Keratinocyte (primary cell): ENCODE measurements around the gene MYL6. TPM values are rescaled to one million over a fixed set of nuclear protein-coding genes. Genes with fewer than 3 reads are reported as not detected.

Experiments
- DNase-seq: peaks from one replicate; pipeline ENCODE4 v3.0.0-alpha.2; 2011; ENCODE audit warnings: low read depth, missing footprints, low spot score
- FAIRE-seq: peaks from 2 replicates; lab custom pipeline; 2011; peaks lifted over from hg19 to GRCh38; lab: Jason Lieb, UNC
- H2AFZ ChIP-seq: 2 replicates; pipeline ENCODE4 v1.6.0; 2012; ENCODE audit warnings: low read length, control low read depth, inconsistent platforms; ENCODE audit not compliant: control insufficient read depth
- H3K27ac ChIP-seq: 2 replicates; pipeline ENCODE4 v1.5.1; 2011; ENCODE audit warnings: low read length; ENCODE audit not compliant: control insufficient read depth, insufficient read depth
- H3K27me3 ChIP-seq: 3 replicates; pipeline ENCODE4 v1.6.0; 2011; ENCODE audit warnings: low read length; ENCODE audit not compliant: control insufficient read depth, insufficient read depth; ENCODE audit errors: extremely low read depth
- H3K36me3 ChIP-seq, 2 experiments: 2 replicates in 1 of 2; 3 replicates in 1 of 2; pipeline ENCODE4 v1.5.1; 2011; ENCODE audit warnings: low read length in 2 of 2, mild to moderate bottlenecking in 1 of 2; ENCODE audit not compliant: control insufficient read depth in 2 of 2, insufficient read depth in 2 of 2; ENCODE audit errors: extremely low read depth in 1 of 2
- H3K4me1 ChIP-seq: 3 replicates; pipeline ENCODE4 v1.5.1; 2011; ENCODE audit warnings: low read length; ENCODE audit not compliant: control insufficient read depth, insufficient read depth; ENCODE audit errors: extremely low read depth
- H3K4me2 ChIP-seq: 3 replicates; pipeline ENCODE4 v1.6.0; 2011; ENCODE audit warnings: low read depth, low read length; ENCODE audit not compliant: control insufficient read depth, insufficient read depth; ENCODE audit errors: extremely low read depth
- H3K4me3 ChIP-seq, 3 experiments: fragments of 200-600 bp in 1 of 3; sonication (generic) in 1 of 3; 2 replicates in 2 of 3; 3 replicates in 1 of 3; pipeline ENCODE4 v1.5.1; 2011 to 2016; ENCODE audit warnings: low read length in 3 of 3, mild to moderate bottlenecking in 3 of 3, control low read depth in 2 of 3, inconsistent platforms in 1 of 3, low read depth in 1 of 3, mixed read lengths in 1 of 3, mixed run types in 1 of 3, moderate library complexity in 1 of 3; ENCODE audit not compliant: control insufficient read depth in 2 of 3, insufficient read depth in 2 of 3; ENCODE audit errors: extremely low read depth in 1 of 3
- H3K79me2 ChIP-seq: 2 replicates; pipeline ENCODE4 v1.6.0; 2012; ENCODE audit warnings: low read length; ENCODE audit not compliant: control insufficient read depth, insufficient read depth
- H3K9ac ChIP-seq: 3 replicates; pipeline ENCODE4 v1.6.0; 2011; ENCODE audit warnings: low read length; ENCODE audit not compliant: control insufficient read depth, insufficient read depth; ENCODE audit errors: extremely low read depth
- H3K9me1 ChIP-seq: 3 replicates; pipeline ENCODE4 v1.6.0; 2011; ENCODE audit warnings: low read length; ENCODE audit not compliant: control insufficient read depth, insufficient read depth; ENCODE audit errors: extremely low read depth
- H3K9me3 ChIP-seq: 2 replicates; pipeline ENCODE4 v1.5.1; 2012; ENCODE audit warnings: low read depth, low read length; ENCODE audit not compliant: control insufficient read depth
- H4K20me1 ChIP-seq: 3 replicates; pipeline ENCODE4 v1.6.0; 2011; ENCODE audit warnings: low read length; ENCODE audit not compliant: control insufficient read depth, insufficient read depth; ENCODE audit errors: extremely low read depth
- CTCF ChIP-seq, 3 experiments: IDR thresholded peaks in 1 of 3; conservative IDR thresholded peaks in 1 of 3; optimal IDR thresholded peaks in 1 of 3; 2 replicates in 2 of 3; 3 replicates in 1 of 3; pipeline versions ENCODE3 to v1.5.1; 2011; ENCODE audit warnings: low read length in 3 of 3, mild to moderate bottlenecking in 3 of 3, moderate library complexity in 2 of 3, control low read depth in 1 of 3, inconsistent platforms in 1 of 3; ENCODE audit not compliant: insufficient read depth in 2 of 3; ENCODE audit errors: extremely low read depth in 1 of 3
- EZH2 ChIP-seq: IDR thresholded peaks from one replicate; pipeline ENCODE4 v1.6.1; 2012; ENCODE audit warnings: inconsistent platforms, mild to moderate bottlenecking, low read length, moderate library complexity
- dilution Hi-C: fragments of 300-500 bp; cut with MboI; formaldehyde crosslinking; loops from one replicate; pipeline ENCODE4 v1.7.0; 2020; ENCODE audit warnings: low sequenced_read_pairs; ENCODE audit not compliant: extremely low pct_ligation_motif_present
- polyA plus RNA-seq, 5 experiments: library from polyadenylated mRNA; depleted of rRNA in 3 of 5; stranded (reverse) in 3 of 5; stranded (forward) in 1 of 5; unstranded in 1 of 5; fragments of >200 nt; gene quantifications; 1 replicate in 1 of 5; 2 replicates in 3 of 5; 3 replicates in 1 of 5; pipeline versions ENCODE4 v1.2.1 to v1.2.3, GENCODE V29; 2011 to 2012; ENCODE audit warnings: missing spikeins in 2 of 5, low read depth in 1 of 5, low replicate concordance in 1 of 5

MYL6 gene
- polyA plus RNA-seq, 1 donor (not counting 4 experiments of a cell fraction or from before 2014, with no cell fraction given): 4,542 TPM

GRCh38 chr12:56154246-56154771 lies 3.9 kb upstream of the MYL6 start:
- no peak overlapping the region for H2AFZ ChIP-seq
- no peak overlapping the region for H3K4me3 ChIP-seq
- peaks cover 5 to 7% of the 10 kb centered on the region in 2 experiments for H3K36me3 ChIP-seq
- H3K4me1 ChIP-seq: peaks cover 19% of the 10 kb centered on the region
- TF ChIP-seq CTCF (optimal IDR thresholded peaks at IDR 0.05 in 1 of 3, IDR thresholded peaks at IDR 0.05 in 1 of 3, conservative IDR thresholded peaks at IDR 0.05 in 1 of 3; ENCODE audit: extremely low read depth in 1 of 3, insufficient read depth in 2 of 3, low read length in 3 of 3) (no peak), EZH2 (no peak)
- no peak overlapping the region for H3K9ac ChIP-seq
- H3K4me2 ChIP-seq: no peak overlapping the region
- H3K27me3 ChIP-seq: no peaks in the 10 kb centered on the region
- dilution Hi-C loops: no loop called here
- H4K20me1 ChIP-seq: no peaks in the 10 kb centered on the region
- DNase-seq: no peak
- H3K79me2 ChIP-seq: peaks cover 12% of the 10 kb centered on the region
- no peak for FAIRE-seq
- H3K9me3 ChIP-seq: no peaks in the 10 kb centered on the region
- H3K27ac ChIP-seq: no peak overlapping the region
- H3K9me1 ChIP-seq: no peaks in the 10 kb centered on the region

GRCh38 chr12:56154818-56155217 lies 3.3 kb upstream of the MYL6 start:
- Histone ChIP-seq H3K9me3 (no peaks in the 10 kb centered on the region), H3K4me1 (peaks cover 24% of the 10 kb centered on the region), H3K27ac (no peak overlapping the region), H3K9me1 (no peaks in the 10 kb centered on the region), H2AFZ (no peak overlapping the region), H3K36me3 (peaks cover 10 to 12% of the 10 kb centered on the region in 2 experiments), H3K4me3 (no peak overlapping the region), H3K4me2 (no peak overlapping the region), H4K20me1 (peaks cover under 1% of the 10 kb centered on the region), H3K79me2 (peaks cover 17% of the 10 kb centered on the region), H3K27me3 (no peaks in the 10 kb centered on the region), H3K9ac (no peak overlapping the region)
- TF ChIP-seq CTCF (optimal IDR thresholded peaks at IDR 0.05 in 1 of 3, IDR thresholded peaks at IDR 0.05 in 1 of 3, conservative IDR thresholded peaks at IDR 0.05 in 1 of 3; ENCODE audit: extremely low read depth in 1 of 3, insufficient read depth in 2 of 3, low read length in 3 of 3) (no peak), EZH2 (no peak)
- dilution Hi-C loops: no loop called here
- FAIRE-seq (no peak), DNase-seq (no peak)
